Hematopoietic multipotent progenitor cell treated with erythropoietin and hydrocortisone succinate and interleukin-3 and kit ligand, for 4 days (in vitro differentiated cells): ENCODE results near the gene FBXL7.

Experiments
- DNase-seq: peaks from one replicate; pipeline ENCODE4 v3.0.0-alpha.2; 2015

Gene FBXL7

DNA sequence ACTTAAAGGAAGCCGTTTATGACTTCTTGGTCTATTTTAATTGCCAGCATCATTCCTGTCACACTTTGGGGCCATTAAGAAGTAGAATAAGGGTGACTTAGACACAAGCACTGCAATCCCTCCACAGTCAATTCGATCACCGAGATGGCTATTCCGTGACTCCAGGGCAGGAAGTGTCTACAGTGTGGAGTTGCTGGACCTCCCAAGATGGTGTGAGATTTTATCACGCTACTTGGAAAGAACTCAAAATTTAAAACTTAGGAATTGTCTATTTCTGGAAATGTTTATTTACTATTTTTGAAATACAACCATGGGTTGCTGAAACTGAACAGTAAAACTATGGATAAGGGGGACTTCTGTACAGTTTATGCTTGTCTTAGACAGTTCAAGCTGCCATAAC is 6.2 kb downstream of the FBXL7 start:
- DNase-seq, result no peak

DNA sequence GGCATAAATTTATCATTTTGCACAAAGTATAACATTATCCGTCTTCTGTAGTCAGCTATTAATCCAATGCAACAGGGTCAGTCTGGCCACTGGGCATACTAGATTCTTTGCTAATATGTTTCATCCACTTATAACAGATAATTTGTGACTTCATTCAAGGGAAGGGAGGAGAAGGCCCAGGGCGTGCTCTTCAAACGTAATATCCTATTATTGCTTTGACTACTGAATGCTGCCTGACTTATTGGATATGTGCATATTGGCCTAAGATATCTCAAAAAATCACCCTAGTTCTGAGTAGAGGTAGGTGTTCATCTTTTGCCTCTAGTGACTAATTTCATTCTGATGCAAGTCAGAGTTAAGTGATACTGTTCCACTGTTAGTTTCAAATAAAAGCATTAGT is 6.9 kb downstream of the FBXL7 start:
- DNase-seq, result no peak

DNA sequence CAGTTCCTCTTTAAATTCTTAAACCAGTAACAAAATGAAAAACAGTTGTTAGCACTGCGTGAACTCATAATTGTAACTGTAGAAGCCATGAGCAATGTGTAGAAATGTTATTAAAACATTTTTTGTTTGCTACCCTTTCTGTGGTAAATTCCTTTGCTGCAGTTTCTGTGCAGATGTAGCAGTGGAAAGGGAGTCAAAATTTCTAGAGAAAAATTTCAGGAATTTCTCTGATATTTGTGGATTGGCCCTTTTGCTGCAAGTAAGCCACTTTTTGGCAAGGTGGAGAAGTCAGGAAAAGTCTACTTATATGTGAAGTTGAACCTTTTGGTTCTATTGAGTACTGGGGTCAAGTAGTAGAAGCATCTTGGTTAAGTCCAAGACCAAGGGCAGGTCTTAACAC is 10.1 kb downstream of the FBXL7 start:
- no peak for DNase-seq

DNA sequence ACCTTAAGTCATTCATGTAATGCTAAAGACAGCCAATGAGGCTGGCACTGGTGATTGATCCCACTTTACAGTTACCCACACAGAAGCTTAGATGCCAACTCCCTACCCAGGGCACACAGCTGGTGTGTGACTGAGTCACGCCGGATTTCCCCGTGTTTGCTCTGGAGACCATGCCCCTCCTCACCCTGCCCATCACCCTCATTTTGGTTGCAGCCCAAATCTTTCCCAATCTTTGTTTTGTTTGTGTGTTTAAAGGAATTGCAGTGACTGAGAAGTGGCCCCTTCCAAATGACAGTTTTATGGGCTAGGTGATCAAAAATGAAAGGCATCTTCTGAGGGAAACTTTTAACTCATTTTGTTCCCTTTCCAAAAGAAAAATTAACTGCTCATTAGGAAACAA is 10.9 kb downstream of the FBXL7 start:
- DNase-seq, result no peak

DNA sequence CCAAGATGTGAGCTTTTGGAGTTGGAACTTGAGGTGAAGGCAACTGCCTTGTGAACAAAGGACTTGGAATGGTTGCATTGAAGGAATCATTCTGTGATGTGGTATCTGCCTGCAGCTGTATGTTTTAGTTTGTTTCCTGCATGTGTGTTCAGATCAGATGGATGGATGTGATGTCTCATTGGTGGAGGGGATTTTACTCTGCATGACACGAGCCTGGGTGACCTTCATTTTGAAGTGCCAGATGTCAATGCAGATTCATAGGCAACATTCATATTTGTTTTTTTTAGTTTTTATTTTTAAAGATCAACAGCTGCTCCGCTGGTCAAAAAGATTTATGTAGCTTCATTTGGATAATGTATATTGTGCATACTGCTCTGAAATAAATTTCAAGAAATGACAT is 13.5 kb downstream of the FBXL7 start:
- no peak for DNase-seq

DNA sequence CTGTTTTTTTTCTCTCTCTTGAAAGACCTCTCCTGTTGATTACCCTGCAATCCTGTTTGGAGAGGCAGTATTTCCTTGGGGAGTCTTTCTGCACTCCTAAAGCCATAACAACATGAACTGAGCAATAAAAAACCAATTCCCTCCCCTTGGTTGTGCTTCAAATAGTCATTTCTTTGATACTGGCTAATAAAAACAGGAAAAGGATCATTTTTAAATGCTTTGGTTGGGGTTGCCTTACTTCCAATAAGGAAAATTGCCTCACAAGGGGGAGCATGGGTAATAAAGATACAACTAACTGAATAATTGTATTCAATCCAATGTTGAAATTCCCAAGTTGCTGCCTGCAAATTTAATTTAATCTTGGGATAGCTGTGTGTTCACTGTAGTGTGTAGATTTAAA is 13.9 kb downstream of the FBXL7 start:
- no peak for DNase-seq

DNA sequence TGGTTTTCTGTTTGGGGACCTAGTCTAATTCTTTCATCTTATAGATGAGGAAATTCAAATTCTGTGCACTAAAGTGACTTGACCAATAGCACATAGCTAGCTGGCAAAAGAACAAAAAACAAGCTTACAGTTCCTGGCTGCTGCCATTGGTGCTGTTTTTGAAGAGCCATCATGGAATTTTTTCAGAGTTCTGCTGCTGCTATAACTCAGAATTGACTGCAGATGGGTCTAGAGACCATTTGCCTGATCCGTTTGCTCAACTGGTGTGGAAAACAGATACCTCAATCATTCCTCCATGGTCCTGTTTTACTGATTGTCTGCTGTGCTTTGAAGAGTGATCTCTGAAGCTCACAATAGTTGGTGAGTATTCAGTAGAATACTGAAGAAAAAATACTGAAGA is 15.2 kb downstream of the FBXL7 start:
- no peak for DNase-seq

DNA sequence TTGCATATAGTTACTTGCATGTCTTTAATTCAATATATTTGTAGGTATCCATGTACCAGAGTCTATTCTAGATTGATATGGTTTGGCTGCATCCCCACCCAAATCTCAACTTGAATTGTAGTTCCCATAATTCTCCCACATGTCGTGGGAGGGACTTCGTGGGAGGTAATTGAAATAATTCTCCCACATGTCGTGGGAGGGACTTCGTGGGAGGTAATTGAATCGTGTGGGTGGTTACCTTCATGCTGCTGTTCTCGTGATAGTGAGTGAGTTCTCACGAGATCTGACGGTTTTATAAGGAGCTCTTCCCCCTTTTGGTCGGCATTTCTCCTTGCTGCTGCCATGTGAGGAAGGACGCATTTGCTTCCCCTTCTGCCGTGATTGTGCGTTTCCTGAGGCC is 16.5 kb downstream of the FBXL7 start:
- no peak for DNase-seq

DNA sequence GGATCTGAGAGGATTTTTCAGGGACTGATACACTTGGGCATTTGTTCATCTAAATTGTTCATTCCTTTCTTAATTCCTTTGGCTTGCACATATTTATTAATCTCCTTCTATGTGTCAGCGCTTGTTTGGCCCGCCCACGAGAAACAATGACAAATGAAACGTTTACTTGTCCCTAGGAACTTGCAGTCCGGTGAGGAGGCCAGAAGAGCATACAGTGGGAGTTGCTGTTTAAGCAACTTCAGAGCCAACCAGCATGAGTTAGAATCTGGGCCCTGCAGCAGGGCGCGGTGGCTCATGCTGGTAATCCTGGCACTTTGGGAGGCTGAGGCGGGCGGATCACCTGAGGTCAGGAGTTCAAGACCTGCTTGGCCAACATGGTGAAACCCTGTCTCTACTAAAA is 18.8 kb downstream of the FBXL7 start:
- no peak for DNase-seq

DNA sequence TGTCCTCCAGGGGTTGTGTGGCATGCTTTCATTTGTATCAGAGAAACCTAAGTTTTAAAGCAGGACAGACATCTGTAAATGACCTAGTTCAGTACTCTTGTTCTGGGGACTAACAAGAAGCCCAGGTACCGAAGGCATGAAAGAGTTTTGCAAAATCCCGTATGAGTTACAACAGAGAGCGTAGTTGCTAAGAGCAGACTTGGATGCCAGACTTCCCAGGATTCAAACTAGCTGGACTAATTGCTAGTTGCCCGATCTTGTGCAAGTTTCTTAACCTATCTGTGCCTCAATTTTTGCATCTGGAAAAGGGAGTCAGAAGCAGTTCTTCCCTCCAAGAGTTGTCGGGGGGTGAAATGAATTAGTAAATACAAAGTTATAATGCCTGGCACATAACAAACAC is 20.9 kb downstream of the FBXL7 start:
- DNase-seq, result no peak

DNA sequence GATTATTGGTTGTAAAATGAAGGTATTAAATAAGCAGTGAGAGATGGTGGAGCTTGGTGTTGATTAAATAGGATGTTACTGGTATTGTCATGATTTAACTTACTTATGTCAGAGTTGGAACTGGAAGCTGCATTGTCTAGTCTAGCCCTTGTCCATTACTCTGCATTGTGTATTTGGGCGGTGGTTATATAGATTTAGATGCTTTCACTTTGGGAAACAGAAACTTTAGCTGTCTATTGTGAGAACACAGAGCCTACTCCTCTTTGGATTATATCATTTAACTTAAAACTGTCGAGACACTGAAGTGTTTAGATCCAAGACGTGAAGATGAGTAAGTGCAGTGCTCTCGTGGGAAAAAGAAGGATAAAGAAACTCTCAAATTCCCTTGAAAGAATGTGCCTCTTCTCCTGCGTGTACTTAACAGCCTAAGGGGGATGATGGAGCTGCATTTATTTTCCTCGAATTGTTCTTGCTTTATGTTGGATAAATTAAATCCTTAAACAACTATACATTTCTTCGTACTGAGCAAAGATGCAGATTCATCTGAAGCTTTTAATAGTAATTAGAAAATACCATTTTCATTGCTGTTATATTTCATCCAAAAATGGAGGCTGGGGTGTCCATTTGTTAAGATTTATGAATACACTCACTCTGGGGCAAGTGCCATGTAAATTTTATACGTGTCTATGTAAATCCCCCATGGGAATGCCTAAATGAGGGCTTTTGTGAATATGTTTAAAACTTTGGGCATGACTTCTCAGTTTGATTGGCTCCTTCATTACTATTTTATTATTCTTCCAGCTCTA is 21.6 kb downstream of the FBXL7 start:
- DNase-seq, result no peak

DNA sequence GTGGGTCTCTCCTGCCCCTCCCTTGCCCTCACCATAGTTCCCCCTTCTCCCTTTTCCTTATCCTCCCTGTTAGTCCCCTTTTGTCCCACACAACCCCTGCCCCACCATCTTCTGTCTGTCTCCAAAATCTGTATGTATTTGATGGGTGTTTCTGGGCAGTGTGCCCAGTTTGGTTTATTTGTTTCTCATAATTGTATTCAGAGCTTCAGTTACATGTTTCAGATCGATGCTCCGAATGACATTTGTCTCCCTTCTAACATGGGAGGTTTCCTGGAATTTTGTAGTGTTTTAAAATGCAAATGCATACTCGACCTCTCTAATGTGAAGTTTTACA is 22.2 kb downstream of the FBXL7 start:
- no peak for DNase-seq

DNA sequence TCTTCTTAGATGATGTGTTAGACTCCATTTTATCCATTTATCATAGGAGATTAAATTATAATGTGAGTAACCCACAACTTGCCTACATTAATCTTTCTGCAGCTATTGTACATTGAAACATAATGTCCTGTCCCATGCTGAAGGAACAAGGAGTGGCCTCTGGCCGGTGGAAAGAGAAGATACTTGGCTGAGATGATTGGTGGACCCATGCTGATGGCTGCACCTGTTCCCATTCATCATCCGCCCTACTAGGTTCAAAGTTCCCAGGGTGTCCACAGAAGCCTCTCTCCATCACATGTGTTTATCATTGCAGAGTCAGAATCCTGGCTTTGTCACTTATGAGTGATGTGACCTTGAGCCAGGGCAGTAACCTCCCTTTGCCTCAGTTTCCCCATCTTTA is 24.7 kb downstream of the FBXL7 start:
- no peak for DNase-seq

DNA sequence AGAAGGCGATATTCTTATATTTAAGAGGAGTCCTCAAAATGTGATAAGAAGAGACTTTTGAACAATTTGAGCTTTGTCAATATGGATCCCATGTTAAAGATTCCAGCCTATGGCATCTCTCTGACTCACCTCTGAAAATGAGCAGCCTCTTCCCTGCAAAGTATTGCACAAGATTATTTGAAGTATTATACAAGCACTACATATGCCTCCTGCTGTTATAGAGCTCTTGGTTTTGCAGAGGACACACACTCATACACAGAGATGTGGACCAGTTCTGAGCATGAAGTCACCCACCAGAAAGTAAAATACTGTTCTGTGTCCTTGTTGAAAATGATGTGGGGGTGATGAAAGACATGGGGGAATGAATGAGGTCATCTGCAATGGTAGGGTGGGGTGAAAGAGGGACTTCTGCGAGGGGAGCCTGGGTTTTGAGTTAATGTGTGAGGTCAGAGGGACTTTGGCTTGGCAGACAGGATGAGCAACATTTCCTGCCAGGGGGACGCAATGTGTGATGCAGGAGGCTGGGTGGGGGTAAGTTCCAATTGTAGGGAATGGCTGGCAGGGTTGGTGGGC is 25.8 kb downstream of the FBXL7 start:
- DNase-seq, result no peak

DNA sequence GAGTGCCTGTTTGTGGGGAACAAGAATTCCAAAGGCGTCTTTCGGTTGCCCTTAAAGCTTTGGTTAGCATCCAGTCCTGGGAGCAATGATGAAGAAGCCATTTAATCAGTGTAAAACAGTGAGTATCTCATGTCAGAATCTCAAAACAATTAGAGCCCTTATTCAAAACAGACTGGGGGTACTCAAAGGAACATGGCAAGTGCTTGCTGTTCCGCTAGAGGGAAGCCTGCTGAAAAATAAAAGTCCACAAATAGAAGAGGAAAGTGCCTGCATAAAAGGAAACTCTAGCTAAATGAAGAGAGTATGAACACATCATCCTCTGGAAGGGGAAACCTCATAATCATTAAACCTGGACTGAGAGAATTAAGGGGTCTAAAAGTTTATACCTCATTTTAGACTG is 26.4 kb downstream of the FBXL7 start:
- DNase-seq, result no peak

DNA sequence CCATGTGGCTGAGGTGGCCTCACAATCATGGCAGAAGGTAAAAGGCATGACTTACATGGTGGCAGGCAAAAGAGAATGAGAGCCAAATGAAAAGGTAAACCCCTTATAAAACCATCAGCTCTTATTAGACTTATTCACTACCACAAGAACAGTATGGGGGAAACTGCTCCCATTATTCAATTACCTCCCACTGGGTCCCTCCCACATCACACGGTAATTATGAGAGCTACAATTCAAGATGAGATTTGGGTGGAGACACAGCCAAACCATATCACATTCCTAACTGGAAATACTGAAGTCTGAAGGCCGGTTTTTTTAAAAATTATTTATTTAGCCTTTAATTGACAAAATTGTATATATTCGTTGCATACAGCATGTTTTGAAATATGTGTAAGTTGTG is 28.5 kb downstream of the FBXL7 start:
- DNase-seq, result no peak

DNA sequence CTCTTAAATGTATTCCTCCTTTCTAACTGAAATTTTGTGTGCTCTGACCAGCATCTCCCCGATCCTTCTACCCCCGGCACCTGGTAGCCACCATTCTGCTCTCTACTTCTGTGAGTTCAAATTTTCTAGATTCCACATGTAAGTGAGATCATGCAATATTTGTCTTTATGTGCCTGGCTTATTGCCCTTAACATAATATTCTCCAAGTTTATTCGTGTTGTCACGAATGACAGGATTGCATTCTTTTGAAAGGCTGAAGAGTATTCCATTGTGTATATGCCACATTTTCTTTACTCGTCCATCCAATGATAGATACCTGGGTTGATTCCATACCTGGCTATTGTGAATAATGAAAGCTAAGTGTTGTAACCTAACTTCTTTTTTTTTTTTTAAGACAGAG is 29.0 kb downstream of the FBXL7 start:
- DNase-seq, result no peak

DNA sequence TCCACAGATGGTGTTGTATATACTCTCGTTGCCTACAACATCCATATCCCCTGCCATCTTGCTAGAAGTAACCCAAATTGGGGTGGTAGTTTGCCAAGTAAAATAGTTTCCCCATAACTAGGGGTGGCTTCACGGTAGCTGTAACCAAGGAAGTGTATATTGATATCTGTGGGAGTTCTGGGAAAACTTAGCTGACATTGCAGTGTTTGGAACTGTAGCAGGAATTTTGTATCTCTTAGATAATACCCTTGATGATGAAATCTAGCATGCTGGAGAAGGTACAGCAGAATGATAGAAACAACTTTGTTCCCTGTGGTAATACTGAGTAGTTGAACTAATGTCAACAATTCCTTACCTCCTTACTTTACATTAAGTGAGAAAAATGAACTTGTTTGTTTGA is 29.8 kb downstream of the FBXL7 start:
- DNase-seq, result no peak

DNA sequence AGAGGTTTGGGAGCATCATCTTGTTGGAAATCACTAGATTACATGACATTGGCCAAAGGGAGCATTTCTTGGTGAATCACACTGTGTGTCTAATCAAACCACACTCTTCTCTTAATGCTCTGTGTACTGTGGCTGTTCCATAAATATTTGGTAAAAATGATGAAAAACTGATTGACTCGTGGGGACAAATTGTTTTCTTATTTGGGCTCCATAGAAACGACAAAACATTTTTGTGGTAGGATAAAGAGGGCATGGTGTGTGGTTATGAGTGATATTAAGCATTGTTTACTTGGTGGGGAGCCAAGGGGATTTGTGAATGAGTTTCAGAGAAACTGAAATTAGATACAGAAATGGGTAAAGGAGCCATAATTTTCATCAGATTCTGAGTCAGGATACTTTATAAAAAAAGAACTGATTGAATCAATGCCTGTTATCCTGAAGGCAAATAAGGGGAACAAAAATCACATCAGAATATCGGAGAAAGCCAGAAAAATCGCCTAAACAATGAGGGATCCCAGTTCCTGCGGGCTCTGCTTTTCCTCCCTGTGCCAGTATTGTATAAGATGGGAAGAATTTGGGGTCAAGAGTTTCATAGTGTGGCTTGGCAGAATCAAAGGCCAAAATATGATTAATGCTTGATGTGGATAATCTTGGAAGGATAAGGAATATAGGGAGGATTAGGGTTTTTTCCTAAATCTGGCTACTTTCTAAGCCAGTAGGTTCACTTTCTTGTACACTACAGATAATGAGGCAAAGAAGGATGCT is 33.3 kb downstream of the FBXL7 start:
- no peak for DNase-seq

DNA sequence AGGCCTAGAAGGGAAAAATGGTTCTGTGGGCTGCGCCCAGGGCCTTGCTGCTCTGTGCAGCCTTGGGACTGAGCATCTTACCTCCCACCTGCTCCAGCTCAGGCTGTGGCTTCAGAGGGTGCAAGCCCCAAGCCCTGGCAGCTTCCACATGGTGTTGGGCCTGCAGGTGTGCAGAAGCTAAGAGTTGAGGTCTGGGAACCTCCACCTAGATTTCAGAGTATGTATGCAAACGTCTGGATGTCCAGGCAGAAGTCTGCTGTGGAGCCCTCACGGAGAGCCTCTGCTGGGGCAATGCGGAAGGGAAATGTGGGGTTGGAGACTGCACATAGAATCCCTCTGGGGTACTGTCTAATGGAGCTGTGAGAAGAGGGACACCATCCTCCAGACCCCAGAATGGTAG is 36.0 kb downstream of the FBXL7 start:
- DNase-seq, result no peak

DNA sequence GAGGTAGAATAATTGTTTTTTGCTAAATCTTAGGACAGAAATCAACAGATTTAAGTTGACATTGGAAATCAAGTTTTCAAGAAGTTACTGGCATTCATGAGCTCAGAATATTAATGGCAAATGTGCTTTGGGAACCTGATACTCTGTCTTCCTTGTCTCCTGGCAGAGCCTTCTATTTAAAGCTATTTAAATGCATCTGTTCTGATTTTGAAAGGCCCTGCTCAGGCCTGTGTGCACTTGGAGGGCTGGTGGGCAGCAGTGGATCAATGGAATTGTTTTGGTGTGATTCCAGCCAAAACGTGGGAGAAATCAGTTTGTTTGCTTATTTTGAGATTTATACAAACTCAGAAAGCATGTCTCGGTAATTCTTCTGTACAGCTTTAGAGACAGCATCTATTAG is 38.5 kb downstream of the FBXL7 start:
- DNase-seq, result no peak

DNA sequence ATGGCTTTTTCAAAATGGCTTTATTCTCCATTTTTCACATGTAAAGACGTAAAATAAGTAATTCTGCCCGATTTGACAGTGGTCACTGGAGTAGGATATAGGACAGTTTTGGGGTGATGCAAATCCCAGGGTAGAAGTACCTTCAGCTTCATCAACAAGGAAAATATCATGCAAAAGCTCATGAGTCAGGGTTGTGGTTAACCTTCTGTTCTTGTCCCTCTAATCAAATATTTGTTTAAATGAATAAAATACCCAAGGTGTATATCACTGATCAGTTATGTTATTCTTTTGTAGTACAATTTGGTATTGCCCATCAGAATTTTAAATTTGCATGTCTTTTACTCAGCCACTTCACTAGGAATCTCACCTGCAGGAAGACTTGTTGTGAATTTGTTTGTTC is 40.0 kb downstream of the FBXL7 start:
- no peak for DNase-seq

DNA sequence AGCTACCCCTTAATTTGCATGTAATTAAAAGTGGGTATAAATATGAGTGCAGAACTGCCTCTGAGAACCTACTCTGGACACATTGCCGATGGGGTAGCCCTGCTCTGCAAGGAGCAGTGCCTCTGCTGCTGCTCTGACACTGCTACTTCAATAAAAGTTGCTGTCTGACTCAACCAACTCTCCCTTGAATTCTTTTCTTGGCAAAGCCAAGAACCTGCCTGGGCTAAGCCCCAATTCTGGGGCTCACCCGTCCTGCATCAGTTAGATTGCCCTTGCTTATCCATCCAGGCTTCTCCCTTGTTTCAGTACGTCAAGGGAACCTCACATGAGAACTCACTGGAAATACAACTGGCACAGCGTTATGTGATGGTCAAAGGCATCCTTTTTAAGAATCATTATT is 44.1 kb downstream of the FBXL7 start:
- DNase-seq, result no peak

DNA sequence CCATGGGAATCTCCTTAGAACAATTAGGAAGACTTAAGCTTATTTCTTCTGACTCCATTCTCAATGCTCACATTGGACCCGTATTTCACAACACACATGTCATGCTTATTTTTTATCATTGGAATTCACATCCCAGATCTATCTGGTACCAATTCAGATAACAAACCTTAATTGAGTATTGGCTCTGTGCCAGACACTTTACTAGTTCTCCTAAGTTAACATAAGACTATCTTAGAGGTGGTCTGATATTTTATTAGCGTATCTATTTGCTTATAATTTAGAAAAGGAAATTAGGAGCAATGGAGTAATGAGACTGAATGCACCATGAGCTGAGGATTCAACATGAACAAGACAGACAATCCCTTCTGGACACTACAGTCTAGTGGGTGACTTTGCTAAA is 45.1 kb downstream of the FBXL7 start:
- no peak for DNase-seq
